NCI-H1694 (cell line): ENCODE data around the gene ZNF205.
"Not testable (repeated sequence)": the region's sequence is repeated elsewhere in the genome, so short reads cannot be mapped to it uniquely, and the experiment has no call there.

Experiments used
- DNase-seq: peaks from one replicate; lab custom pipeline; 2025; lab: John Stamatoyannopoulos, UW

Gene ZNF205

DNA sequence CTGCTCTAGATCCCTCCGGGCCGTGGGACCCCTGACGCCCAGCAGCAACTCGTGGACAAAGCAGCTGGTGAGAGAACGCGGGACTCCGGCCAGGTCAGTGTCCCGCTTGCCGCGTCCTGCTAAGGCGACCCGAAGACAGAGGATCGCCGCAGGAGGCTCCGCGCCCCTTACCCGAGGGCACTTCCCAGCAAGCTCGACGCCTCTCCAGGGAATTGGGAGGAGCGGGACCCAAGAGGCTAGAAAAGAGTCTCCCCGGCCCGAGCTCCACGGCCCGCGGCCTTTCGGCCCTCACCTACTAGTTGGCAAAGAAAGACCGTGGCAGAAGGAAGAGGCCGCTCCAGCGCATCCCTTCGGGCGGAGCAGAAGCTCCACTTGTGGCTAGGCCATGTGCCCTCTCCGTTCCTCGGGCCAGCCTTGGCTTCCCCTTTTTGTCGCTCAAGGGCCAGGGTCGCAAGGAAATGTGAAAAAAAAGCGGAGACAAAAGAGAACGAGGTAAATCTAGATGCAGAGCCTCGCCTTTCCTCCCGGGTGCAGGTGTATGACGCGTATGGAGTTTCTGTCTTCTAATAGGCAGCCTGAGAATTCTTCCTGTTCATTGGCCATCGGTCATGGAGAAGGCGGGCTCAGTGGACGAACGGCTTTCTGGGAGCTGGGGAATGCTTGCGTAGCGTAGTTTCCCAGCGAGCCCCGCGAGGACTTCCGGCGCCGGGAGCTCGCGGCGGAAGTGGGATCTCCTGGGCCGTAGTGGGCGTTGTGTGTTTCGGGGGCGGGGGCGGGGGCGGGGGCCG is 22.1 kb downstream of the ZNF205 start, which contains the start of gene ZNF213:
TSS of gene ZNF213 (plus strand) at position 692 of the 788 bp plus-strand sequence. CDS start 2,252 bp downstream, outside the sequence.
- DNase-seq = peak; percentile 97

DNA sequence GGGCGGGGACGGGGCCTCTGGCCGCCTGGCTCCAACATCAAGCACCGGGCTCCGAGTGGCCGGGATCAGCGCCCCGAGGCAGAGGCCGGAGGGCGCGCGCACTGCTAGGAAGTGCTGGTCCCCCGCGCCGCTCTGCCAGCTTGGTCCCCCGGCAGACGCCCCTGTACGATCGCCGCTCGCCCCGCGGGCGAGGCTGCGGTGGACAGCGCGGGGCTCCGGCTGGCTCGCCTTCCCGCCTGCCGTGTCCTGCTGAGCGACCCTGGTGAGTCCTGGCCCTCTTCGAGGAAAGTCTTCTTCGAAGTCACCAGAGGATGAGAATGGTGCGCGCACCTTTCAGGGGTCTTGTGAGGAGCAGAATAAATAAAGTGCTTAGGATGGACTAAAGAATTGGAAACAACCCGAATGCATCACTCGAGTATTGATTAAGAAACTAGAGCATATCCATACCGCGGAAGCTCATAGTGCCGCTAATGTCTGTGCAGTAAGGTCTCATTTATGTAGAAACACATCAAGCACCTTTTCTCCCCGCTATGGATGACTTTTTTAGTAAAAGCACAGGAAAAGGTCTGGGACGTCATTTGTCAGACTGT is 22.8 kb downstream of the ZNF205 start:
- no peak for DNase-seq

DNA sequence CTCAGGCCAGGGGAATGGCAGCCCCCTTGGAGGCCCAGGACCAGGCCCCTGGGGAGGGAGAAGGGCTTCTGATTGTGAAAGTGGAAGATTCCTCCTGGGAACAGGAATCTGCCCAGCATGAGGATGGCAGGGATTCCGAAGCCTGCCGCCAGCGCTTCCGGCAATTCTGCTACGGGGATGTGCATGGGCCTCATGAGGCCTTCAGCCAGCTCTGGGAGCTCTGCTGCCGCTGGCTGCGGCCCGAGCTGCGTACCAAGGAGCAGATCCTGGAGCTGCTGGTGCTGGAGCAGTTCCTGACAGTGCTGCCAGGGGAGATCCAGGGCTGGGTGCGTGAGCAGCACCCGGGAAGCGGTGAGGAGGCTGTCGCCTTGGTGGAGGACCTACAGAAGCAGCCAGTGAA is 24.9 kb downstream of the ZNF205 start:
- no peak for DNase-seq

DNA sequence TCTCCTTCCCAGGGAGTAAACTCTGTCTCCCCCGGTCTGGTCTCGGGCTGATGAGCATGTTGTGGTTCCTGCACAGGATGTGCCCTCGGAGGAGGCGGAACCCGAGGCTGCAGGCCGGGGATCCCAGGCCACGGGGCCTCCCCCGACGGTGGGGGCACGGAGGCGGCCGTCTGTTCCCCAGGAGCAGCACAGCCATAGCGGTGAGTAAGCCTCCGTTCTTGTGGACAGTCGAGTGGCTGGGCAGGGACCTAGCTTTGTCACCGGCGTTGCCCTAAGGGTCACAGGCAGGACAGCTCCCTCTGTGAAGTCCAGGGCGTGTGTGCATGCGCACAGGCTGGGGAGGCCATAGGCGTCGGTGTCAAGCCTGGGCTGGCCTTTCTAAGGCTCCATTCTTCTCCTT is 26.0 kb downstream of the ZNF205 start:
- no peak for DNase-seq

DNA sequence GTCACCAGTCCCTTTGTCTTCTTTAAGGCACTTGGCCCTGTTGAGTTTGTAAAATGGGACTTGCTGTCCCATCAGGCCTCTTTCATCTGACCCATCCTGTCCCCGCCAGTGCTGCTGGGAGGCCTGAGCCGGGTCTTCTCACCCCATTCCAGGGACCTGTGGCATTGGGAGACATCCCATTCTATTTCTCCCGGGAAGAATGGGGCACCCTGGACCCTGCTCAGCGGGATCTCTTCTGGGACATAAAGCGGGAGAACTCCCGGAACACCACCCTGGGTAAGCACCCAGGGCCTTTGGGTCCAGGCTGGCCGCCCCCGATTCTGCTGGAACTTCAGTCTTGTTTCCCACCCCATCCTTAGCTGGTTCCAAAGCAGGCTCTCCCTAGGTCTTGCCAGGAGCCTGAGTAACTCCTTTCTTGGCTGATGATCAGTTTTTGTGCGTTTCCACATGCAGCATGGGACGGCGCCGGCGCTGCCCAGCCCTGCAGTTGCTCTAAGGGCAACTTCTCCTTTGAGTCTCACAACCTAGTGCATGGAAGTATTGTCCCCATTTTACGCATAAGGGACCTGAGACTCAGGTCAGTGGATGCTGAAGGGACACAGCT is 26.5 kb downstream of the ZNF205 start:
- no peak for DNase-seq

DNA sequence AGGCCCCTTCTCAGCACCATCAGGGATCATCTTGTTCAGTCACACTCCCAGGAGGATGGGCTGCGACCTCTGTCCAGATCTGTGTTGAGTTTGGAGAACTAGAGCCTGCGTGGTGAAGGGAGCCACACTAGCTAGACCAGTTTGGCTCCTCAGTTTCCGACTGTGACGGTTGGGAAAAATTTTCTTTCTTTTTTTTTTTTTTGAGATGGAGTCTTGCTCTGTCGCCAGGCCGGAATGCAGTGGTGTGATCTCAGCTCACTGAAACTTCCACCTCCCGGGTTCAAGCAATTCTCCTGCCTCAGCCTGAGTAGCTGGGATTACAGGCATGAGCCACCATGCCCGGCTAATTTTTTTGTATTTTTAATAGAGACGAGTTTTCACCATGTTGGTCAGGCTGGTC is 27.2 kb downstream of the ZNF205 start:
- DNase-seq = not testable (repeated sequence)

DNA sequence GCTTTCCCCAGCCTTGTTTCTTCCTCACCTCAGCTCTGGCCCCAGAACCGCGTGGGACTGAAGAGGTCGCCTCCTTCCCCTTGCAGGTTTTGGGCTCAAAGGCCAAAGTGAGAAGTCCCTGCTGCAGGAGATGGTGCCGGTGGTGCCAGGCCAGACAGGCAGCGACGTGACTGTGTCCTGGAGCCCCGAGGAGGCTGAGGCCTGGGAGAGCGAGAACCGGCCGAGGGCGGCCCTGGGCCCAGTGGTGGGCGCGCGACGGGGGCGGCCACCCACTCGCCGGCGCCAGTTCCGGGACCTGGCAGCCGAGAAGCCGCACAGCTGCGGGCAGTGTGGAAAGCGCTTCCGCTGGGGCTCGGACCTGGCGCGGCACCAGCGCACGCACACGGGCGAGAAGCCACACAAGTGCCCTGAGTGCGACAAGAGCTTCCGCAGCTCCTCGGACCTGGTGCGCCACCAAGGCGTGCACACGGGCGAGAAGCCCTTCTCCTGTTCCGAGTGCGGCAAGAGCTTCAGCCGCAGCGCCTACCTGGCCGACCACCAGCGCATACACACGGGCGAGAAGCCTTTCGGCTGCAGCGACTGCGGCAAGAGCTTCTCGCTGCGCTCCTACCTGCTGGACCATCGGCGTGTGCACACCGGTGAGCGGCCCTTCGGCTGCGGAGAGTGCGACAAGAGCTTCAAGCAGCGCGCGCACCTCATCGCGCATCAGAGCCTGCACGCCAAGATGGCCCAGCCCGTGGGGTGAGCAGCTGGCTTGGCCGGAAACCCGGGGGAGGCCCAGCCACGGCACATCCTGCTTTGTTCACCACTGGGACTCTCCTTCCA is 28.4 kb downstream of the ZNF205 start:
- DNase-seq = no peak

DNA sequence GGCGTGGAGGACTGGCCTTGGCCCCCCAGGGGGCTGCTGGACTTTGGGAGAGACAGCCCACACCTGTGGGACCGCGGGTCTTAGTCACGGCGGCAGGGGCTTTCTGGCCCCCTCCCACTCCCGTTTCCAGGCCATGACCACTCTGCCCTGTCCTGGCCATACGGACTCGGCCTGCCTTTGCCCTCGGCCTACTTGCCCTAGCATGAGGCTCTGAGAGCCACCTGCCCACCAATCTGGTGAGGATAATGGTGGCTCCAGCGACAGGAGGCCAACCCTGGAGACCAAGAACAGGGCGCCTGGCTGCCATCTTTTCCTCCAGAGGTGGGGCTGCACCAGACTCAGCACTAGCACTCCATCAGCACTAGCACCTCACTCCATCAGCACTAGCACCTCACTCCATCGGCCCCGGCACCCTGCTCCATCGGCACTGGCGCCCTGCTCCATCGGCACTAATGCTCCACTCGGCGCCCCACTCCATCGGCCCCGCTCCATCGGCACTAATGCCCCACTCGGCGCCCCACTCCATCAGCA is 29.5 kb downstream of the ZNF205 start:
- DNase-seq = no peak

DNA sequence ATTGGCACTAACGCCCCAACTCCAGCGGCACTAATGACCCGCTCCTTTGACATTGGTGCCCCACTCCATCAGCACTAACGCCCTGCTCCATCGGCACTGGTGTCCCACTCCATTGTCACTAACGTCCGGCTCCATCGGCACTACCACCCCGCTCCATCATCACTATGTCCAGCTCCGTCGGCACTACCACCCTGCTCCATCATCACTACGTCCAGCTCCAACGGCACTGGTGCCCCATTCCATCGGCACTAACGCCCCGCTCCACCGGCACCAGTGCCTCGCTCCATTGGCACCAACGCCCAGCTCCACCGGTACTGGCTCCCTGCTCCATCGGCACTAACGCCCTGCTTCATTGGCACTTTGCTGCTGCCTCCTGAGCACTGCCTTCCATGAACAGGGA is 29.9 kb downstream of the ZNF205 start:
- DNase-seq = no peak

DNA sequence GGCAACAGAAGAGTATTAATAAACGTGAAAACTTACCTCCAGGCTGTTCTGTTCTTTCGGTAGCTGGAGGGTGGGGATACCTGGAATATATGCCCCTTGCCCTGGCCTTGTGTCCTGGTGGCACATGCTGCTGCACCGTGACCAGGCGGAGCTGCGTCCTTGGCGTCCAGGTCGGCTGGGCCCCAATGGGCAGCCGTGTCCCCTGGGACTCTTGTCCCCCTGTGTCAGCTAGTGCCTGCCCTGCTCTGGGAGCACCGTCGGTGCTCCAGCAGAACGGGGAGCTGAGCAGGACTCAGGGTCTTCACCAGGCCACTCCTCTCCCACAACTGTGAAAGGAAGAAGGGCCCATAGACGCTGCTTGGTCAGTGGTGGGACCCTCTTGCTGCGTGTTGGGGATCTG is 30.4 kb downstream of the ZNF205 start:
- no peak for DNase-seq

DNA sequence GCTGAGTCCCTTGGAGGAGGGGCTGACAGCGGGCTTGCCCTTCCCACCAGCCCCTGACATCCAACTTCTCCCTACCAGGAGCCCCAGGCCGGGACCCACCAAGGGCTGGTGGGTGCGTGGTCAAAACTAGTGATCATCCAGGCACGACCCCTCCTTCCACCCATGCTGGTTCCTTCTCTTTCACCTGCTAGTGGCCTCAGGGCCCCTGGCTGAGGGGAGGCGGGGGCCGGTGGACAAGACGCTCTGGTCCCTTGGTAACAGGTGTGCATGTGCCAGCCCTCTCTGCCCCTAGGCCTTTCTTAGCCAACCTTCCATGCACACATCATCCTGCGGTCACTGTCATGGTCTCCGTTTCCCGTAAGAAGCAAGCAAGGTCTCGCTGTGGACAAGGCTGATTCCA is 30.8 kb downstream of the ZNF205 start:
- no peak for DNase-seq

DNA sequence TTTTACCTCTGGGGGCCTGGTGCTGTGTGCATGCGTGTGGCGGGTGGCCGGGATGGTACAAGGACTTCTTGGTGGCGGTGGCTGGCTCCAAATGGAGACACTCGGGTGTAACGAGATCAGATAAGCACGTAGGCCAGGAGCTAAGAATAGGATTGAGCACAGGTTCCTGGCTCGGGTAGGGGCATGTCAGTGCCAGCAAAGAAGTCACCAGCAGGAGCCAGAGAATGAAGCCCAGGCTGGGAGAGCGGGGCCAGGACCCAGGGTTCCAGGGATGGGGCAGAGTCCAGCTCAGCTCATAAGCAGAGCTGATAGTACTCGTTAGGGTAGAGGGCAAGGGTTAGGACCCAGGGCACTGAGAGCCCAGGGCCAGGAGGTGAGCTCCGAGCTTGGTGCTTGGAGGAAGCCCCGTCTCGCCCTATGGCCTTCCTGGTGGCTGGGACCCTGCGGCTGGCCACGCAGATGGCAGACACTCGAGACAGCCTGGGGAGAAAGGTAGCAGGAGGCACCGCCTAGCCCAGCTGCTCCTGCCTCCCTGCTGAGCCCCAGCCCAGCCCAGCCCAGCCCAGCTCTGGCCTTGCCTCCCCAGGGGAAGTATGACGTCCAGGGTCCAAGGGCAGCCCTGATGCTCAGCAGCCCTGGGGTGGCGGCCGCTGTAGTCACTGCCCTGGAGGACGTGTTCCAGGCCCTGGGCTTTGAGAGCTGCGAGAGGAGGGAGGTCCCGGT is 31.4 kb downstream of the ZNF205 start:
- DNase-seq = no peak

DNA sequence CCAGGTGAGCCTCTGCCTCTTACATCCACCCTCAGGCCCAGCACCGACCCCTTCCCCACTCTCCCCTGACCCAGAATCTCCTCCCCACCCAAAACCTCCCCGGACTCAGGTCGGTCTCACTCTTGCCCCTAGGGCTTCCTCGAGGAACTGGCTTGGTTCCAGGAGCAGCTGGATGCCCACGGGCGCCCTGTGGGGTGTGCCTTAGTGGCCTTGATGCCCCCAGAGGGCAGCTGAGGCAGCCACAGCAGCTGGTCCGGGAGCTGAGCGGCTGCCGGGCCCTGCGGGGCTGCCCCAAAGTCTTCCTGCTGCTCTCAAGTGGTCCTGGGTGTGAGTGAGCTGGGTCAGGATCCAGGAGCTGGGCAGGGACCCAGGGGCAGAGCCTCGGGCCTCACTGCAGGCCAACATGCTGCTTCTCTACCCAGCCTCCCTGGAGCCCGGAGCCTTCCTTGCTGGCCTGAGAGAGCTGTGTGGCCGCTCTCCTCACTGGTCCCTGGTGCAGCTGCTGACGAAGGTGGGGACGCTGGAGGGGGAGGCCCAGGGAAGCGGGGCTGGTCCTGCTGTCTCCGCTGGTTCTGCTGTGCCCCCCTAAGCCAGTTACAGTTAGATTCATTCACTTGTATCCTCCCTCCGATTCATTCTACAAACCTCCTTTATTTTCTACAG is 32.1 kb downstream of the ZNF205 start:
- DNase-seq = no peak

DNA sequence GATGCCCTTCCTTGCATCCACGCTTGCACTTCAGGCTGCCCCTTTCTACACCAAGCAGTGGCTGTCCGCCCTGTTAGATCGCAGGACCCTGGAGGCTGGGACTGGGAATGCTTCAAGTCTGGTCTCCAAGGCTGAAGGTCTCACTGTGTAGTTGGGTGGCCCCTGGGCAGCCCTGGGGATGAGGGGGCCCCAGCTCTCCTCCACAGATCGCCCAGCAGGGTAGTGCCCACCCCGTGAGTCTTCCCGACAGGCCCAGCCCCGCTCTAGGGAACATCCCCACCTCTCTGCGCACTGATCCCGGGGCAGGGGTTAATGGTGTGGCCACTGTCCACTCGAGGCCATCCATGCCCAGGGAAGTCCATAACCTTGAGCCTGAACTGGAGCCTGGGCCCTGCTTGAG is 32.8 kb downstream of the ZNF205 start:
- DNase-seq = no peak

DNA sequence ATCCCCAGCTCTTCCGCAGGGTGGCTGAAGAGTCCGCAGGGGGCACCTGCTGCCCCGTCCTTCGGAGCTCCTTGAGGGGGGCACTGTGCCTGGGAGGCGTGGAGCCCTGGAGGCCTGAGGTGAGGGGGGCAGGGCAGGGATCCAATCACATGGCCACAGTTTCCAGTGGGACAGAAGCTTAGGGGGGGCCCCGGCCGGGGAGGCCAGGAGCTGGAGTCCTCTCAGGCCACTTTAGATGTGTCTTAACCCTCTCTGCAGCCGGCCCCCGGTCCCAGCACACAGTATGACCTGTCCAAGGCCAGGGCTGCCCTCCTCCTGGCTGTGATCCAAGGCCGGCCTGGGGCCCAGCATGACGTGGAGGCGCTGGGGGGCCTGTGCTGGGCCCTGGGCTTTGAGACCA is 33.3 kb downstream of the ZNF205 start:
- DNase-seq = no peak

DNA sequence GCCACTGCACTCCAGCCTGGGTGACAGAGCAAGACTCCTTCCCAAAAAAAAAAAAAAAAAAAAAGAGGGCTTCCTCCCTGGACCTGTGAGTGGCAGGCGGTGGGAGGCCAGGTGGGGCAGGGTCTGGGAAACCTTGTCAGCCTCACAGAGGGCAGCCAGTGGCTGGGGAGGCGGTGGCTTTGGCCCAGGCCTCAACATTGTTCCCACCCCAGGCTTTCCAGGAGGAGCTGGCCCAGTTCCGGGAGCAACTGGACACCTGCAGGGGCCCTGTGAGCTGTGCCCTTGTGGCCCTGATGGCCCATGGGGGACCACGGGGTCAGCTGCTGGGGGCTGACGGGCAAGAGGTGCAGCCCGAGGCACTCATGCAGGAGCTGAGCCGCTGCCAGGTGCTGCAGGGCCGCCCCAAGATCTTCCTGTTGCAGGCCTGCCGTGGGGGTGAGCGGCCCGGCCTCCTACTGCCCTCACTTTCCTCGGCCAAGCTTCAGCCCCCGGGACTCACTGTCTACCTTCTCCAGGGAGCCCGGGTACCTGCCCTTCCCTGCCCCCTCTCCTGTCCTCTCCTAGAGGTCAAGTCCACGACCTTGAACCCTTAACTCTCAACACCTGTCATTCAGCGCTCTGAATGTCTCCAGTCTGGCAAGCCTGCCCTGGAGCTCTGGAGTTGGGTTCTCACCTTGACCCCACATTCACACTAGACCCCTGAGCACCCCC is 34.8 kb downstream of the ZNF205 start:
- DNase-seq = no peak

DNA sequence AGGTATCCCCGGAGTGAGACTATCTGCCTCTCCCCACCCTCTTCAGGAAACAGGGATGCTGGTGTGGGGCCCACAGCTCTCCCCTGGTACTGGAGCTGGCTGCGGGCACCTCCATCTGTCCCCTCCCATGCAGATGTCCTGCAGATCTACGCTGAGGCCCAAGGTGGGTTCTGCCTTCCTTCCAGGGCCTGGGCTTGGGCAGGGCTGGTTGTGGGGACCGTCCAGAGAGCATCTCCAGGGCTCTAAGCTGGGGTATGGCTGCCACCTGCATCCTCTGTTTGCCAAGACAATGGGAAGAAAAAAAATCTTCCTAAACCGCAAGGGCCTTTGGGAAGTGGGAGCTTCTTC is 35.3 kb downstream of the ZNF205 start:
- DNase-seq = no peak

DNA sequence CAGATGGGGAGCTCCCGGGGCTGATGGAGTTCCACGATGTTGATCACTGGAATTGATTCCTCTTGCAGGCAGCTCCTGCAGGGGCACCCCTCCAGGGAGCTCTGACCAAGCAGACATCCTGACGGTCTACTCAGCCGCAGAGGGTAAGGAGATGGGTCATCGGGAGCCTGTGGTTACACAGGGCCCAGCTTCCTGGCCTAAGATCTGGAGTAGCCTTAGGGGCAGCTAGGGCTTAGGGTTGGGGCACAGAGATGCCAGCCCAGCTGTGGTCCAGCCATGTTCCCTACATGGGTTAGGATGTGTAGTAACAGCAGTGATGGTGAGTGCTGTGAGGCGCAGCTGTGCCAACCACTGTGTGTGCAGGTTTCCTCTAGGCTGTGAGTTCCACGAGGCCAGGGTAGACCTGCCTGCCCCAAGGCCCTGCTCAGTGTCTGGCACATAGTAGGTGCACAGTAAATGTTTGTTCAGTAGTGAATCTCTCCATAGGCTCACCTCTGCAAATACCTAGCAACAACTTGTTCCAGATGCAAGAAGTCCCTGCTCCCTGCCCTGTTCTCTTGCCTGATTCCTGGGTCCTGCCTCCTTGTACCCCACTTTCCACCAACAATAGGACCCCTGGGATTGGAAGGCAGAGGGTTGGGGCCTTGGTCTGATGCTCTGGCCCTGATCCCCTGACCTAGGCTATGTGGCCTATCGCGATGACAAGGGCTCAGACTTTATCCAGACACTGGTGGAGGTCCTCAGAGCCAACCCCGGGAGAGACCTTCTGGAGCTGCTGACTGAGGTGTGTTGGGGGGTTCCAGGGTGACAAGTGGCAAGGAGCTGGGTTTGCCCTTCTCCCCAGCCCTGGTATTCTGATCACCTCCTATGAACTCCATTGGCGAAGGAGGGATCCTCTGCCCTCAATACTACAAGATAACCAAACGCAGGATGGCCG is 36.1 kb downstream of the ZNF205 start:
- DNase-seq = no peak

DNA sequence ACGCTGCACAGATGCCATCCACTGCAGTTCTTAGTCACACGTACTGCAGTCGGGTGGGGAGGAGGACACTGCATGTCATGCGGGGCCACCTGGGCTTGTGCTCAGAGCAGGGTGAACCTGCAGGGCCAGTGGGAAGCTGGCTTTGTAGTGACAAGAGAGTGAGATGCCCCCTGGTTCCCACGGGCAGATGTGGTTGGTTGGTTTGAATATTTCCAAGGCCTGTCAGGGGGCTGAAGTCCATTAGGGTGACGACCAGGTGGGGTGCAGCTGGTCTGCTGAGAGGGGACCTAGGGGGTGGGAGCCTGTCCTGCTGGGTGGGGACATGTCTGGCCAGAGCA is 36.8 kb downstream of the ZNF205 start:
- no peak for DNase-seq
